NCI-H187 treated with DMSO at 0.1 percent for 48 hours (cell line): ENCODE measurements around the gene MIA2.

Source experiments
- DNase-seq: peaks from one replicate; lab custom pipeline; 2025; lab: John Stamatoyannopoulos, UW

Gene MIA2

GRCh38 chr14:39384177-39384576, 150.5 kb downstream of the MIA2 start:
- DNase-seq: no peak

GRCh38 chr14:39393289-39393688, 159.6 kb downstream of the MIA2 start:
- no peak for DNase-seq

- no peak for DNase-seq
These were observed 162.0 kb downstream of the MIA2 start for GRCh38 chr14:39395555-39396254.

- DNase-seq: no peak
These were observed 162.7 kb downstream of the MIA2 start for GRCh38 chr14:39396448-39396847.

- DNase-seq: no peak
These were observed 164.7 kb downstream of the MIA2 start for GRCh38 chr14:39398382-39398781.

- no peak for DNase-seq
These were observed 172.8 kb downstream of the MIA2 start for GRCh38 chr14:39406560-39406959.

- no peak for DNase-seq
These were observed 182.4 kb downstream of the MIA2 start for GRCh38 chr14:39416072-39416471.

GRCh38 chr14:39417014-39417413, 183.3 kb downstream of the MIA2 start:
- DNase-seq: no peak

GRCh38 chr14:39419272-39419671, 185.6 kb downstream of the MIA2 start:
- DNase-seq: no peak

GRCh38 chr14:39422243-39422642, 188.5 kb downstream of the MIA2 start:
- no peak for DNase-seq

GRCh38 chr14:39423793-39424192, 190.1 kb downstream of the MIA2 start:
- no peak for DNase-seq

GRCh38 chr14:39425947-39426346, 192.2 kb downstream of the MIA2 start:
- DNase-seq: no peak

GRCh38 chr14:39426605-39427004, 192.9 kb downstream of the MIA2 start:
- DNase-seq: no peak

- no peak for DNase-seq
These were observed 194.4 kb downstream of the MIA2 start for GRCh38 chr14:39428118-39428517.

GRCh38 chr14:39430762-39431415, 197.2 kb downstream of the MIA2 start:
- no peak for DNase-seq

- no peak for DNase-seq
These were observed 197.9 kb downstream of the MIA2 start for GRCh38 chr14:39431416-39432178.

- DNase-seq: peak; percentile 94
These were observed 198.5 kb downstream of the MIA2 start, which contains the start of gene FBXO33 for GRCh38 chr14:39432179-39432618. FBXO33 (minus strand) TSS chr14:39432433; CDS start chr14:39432162, 271 bp downstream.

- peak; percentile 94 for DNase-seq
These were observed 199.1 kb downstream of the MIA2 start for GRCh38 chr14:39432619-39433451.

- no peak for DNase-seq
These were observed 199.7 kb downstream of the MIA2 start for GRCh38 chr14:39433452-39433813.

GRCh38 chr14:39434401-39434800, 200.7 kb downstream of the MIA2 start:
- DNase-seq: no peak

- no peak for DNase-seq
These were observed 201.5 kb downstream of the MIA2 start for GRCh38 chr14:39435241-39435640.
